Body of pancreas (tissue), 4 donors: Measurements from ENCODE around the gene TOMM7.

ENCODE experiments used
- POLR2A ChIP-seq, 3 donors: fragments of 450-650 bp; IDR thresholded peaks; one replicate each; pipeline ENCODE4 v1.6.1; 2016; ENCODE audit warnings: antibody characterized with exemption in 3 of 3, mild to moderate bottlenecking in 2 of 3
- TF ChIP-seq, protein P1 (sequence below), 7 experiments: fragments of 450-650 bp in 4 of 7; fragments of 200-600 bp in 3 of 7; sonication (generic) in 3 of 7; IDR thresholded peaks; one replicate each; pipeline ENCODE4 v1.5.1; 2016 to 2019; ENCODE audit warnings: antibody characterized with exemption in 7 of 7

DNA sequence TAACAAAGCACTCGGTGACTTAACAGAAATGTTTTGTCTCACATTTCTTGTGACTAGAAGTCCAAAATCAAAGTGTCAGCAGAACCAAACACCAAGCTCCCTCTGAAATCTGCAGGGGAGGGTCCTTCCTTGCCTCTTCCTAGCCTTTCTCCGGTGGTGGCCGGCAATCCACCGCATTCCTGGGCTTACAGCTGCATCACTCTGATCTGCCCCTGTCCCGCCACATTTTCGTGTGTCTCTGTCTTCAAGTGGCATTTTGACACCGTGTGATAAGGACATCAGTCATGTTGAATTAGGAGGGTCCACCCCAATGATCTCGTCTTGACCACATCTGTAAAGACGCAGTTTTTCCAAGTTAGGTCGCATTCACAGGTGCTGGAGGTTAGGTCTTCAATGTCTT is 30.5 kb upstream of the TOMM7 start:
- TF ChIP-seq, protein P1, sequence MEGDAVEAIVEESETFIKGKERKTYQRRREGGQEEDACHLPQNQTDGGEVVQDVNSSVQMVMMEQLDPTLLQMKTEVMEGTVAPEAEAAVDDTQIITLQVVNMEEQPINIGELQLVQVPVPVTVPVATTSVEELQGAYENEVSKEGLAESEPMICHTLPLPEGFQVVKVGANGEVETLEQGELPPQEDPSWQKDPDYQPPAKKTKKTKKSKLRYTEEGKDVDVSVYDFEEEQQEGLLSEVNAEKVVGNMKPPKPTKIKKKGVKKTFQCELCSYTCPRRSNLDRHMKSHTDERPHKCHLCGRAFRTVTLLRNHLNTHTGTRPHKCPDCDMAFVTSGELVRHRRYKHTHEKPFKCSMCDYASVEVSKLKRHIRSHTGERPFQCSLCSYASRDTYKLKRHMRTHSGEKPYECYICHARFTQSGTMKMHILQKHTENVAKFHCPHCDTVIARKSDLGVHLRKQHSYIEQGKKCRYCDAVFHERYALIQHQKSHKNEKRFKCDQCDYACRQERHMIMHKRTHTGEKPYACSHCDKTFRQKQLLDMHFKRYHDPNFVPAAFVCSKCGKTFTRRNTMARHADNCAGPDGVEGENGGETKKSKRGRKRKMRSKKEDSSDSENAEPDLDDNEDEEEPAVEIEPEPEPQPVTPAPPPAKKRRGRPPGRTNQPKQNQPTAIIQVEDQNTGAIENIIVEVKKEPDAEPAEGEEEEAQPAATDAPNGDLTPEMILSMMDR (IDR thresholded peaks at IDR 0.05), result no peak
- TF ChIP-seq POLR2A (IDR thresholded peaks at IDR 0.05), result no peak
